Measurements from ENCODE around the gene ZFPL1. TPM values are rescaled to one million over a fixed set of nuclear protein-coding genes. Genes with fewer than 3 reads are reported as not detected.

Gene ZFPL1
- total RNA-seq, 1 donor = 60.6 TPM

GRCh38 chr11:65126624-65127274 lies 42.7 kb downstream of the ZFPL1 start:
- DNase-seq (ENCODE audit: low read depth in 2 of 3, low spot score in 2 of 3) = no peak

- no peak for DNase-seq (ENCODE audit: low read depth in 2 of 3, low spot score in 2 of 3)
Observed at GRCh38 chr11:65127473-65128181, 43.6 kb downstream of the ZFPL1 start.

GRCh38 chr11:65128182-65129145 lies 44.4 kb downstream of the ZFPL1 start:
- DNase-seq (ENCODE audit: low read depth in 2 of 3, low spot score in 2 of 3) = no peak

GRCh38 chr11:65129649-65130441 lies 45.8 kb downstream of the ZFPL1 start:
- DNase-seq (ENCODE audit: low read depth in 2 of 3, low spot score in 2 of 3) = no peak

- no peak for DNase-seq (ENCODE audit: low read depth in 2 of 3, low spot score in 2 of 3)
Observed at GRCh38 chr11:65130631-65131416, 46.8 kb downstream of the ZFPL1 start.

GRCh38 chr11:65131417-65131776 lies 47.4 kb downstream of the ZFPL1 start:
- DNase-seq (ENCODE audit: low read depth in 2 of 3, low spot score in 2 of 3) = no peak

- DNase-seq (ENCODE audit: low read depth in 2 of 3, low spot score in 2 of 3) = no peak
Observed at GRCh38 chr11:65131895-65132237, 47.8 kb downstream of the ZFPL1 start.

- no peak for DNase-seq (ENCODE audit: low read depth in 2 of 3, low spot score in 2 of 3)
Observed at GRCh38 chr11:65132238-65132987, 48.4 kb downstream of the ZFPL1 start.

GRCh38 chr11:65132988-65133700 lies 49.1 kb downstream of the ZFPL1 start:
- peak in 2 of 3 donors; percentile 41 to 42 for DNase-seq (ENCODE audit: low read depth in 2 of 3, low spot score in 2 of 3)

GRCh38 chr11:65133724-65134123 lies 49.7 kb downstream of the ZFPL1 start:
- no peak for DNase-seq (ENCODE audit: low read depth in 2 of 3, low spot score in 2 of 3)

GRCh38 chr11:65134240-65134951 lies 50.4 kb downstream of the ZFPL1 start, which contains the start of gene SYVN1:
Gene SYVN1, minus strand, starts transcription at chr11:65134519. Its CDS starts 918 bp downstream, at chr11:65133601.
- DNase-seq (ENCODE audit: low read depth in 2 of 3, low spot score in 2 of 3) = peak; percentile 89 to 94 (median 93)

- peak; percentile 77 to 97 (median 94) for DNase-seq (ENCODE audit: low read depth in 2 of 3, low spot score in 2 of 3)
Observed at GRCh38 chr11:65134952-65135632, 51.1 kb downstream of the ZFPL1 start.

- no peak for DNase-seq (ENCODE audit: low read depth in 2 of 3, low spot score in 2 of 3)
Observed at GRCh38 chr11:65135633-65136145, 51.7 kb downstream of the ZFPL1 start.

- no peak for DNase-seq (ENCODE audit: low read depth in 2 of 3, low spot score in 2 of 3)
Observed at GRCh38 chr11:65136515-65137096, 52.6 kb downstream of the ZFPL1 start.
